GM15510 (cell line): ENCODE measurements around the gene PDE12.

Experiments
- POLR2A ChIP-seq: IDR thresholded peaks from 3 replicates; pipeline ENCODE4 v1.6.1; 2011; ENCODE audit warnings: borderline replicate concordance; ENCODE audit not compliant: insufficient read length; ENCODE audit errors: extremely low read depth

PDE12 gene

GRCh38 chr3:57575966-57576626 is 20.0 kb downstream of the PDE12 start:
- no peak for TF ChIP-seq POLR2A

- no peak for TF ChIP-seq POLR2A
Measured at GRCh38 chr3:57577801-57578200, 21.7 kb downstream of the PDE12 start.

DNA sequence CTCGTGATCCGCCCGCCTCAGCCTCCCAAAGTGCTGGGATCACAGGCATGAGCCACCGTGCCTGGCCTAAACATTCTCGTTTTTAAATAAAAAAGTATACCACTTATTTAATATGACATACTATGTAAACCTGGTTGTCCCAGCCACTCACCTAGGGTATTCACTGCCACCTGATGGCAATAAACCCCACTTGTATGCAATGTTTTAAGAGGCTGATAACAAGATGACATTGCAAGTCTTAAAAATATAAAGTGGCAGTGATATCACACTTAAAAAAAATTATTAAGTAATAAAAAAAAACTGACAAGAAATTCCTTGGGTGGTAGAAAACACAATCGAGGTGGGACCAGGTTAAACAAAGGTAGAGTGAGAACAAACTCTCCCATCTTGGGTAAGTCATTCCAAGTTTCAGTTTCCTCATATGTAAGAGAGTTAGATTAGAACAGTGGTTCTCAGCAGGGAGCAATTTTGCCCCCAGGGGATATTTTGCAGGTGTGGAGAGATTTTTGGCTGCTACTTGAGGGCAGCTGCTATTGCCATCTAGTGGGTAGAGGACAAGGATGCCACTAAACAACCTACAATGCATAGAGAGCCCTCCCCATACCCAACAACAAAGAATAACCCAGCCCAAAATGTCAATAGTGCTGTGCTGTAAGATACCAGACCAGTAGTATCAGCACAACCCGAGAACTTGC is 26.5 kb downstream of the PDE12 start:
- TF ChIP-seq POLR2A, result no peak

GRCh38 chr3:57583544-57583943 is 27.5 kb downstream of the PDE12 start:
- TF ChIP-seq POLR2A, result no peak

- no peak for TF ChIP-seq POLR2A
Measured at GRCh38 chr3:57586778-57587177, 30.7 kb downstream of the PDE12 start.

DNA sequence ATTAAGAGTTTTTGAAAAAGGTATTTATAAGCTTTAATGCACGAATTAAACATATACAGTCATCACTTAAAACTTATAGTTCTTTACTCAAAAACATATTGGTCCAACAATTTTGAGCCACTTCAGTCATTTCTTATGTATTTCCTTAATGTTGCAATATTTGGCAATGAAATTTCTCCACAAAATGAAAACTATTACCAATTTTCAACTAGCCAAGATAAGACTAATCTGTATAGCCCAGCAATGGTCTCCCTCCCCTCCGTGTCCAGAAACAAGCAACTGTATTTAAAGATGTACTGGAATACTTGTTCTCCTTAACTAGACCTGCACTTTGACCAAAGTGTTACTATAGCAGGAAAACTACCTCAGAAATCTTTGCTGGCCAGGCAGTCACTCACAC is 31.8 kb downstream of the PDE12 start:
- TF ChIP-seq POLR2A, result no peak

DNA sequence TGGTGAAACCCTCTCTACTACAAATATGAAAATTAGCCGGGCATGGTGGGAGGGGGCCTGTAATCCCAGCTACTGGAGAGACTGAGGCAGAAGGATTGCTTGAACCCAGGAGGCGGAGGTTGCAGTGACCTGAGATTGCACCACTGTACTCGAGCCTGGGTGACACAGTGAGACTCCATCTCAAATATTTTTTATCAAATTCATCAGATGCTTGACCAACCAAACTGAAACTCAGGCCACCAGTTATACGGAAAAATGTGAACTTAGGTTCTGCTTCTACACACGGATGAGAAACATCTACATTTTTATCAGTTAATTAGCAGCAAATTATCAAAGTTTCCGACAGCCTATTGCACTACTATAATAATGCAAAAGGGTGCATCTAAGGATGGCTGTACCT is 36.2 kb downstream of the PDE12 start:
- TF ChIP-seq POLR2A, result no peak

GRCh38 chr3:57594144-57594543 is 38.1 kb downstream of the PDE12 start:
- no peak for TF ChIP-seq POLR2A

DNA sequence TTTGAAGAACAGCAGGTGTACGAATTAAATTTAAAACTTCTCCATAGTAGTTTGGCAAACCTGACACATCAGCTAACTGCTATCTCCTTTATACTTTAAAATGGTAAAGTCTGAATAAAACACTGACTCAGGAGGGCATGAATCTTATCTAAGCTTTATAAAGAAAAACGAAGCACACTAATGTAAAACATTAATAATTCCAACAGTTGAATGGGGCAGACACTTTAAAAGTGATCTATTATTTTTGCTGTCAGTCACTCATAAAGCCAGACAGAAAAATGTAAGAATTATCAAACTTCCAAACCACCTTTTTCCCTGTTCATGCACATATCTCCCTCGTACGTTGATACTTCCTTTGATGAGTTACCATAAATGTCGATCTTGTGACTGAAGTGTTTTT is 38.5 kb downstream of the PDE12 start:
- TF ChIP-seq POLR2A, result no peak

- TF ChIP-seq POLR2A, result no peak
Measured at GRCh38 chr3:57596495-57597126, 40.5 kb downstream of the PDE12 start.

- TF ChIP-seq POLR2A, result peak; percentile 96
Measured at GRCh38 chr3:57597127-57597923, 41.3 kb downstream of the PDE12 start, which contains the start of gene ARF4. ARF4 (minus strand) TSS chr3:57597344; CDS start chr3:57597140, 204 bp downstream.

DNA sequence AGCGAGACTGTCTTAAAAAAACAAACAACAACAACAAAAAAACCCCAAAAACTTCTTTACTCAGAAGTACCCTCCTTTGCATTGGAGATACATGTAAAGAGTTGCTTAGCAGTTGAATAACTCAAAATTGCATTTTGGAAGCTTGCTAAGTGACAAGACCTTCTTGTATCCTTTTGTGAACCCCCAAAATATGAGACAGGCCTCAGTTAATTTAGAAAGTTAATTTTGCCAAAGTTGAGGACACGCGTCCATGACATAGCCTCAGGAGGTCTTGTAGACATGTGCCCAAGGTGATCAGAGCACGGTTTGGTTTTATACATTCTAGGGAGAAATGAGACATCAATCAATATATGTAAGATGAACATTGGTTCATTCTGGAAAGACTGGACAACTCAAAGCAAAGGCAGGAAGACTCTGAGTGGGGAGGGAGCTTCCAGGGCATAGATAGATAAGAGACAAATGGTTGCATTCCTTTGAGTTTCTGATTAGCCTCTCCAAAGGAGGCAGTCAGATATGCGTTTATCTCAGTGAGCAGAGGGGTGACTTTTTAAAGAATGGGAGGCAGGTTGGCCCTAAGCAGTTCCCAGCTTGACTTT is 42.8 kb downstream of the PDE12 start:
- no peak for TF ChIP-seq POLR2A

GRCh38 chr3:57600195-57600594 is 44.1 kb downstream of the PDE12 start:
- TF ChIP-seq POLR2A, result no peak

GRCh38 chr3:57604971-57605370 is 48.9 kb downstream of the PDE12 start:
- no peak for TF ChIP-seq POLR2A
